Measurements from ENCODE around the gene MRPL33. TPM values are rescaled to one million over a fixed set of nuclear protein-coding genes. Genes with fewer than 3 reads are reported as not detected.
A peak's percentile ranks its signal among the peaks of the same experiment; 100 is the strongest.

MRPL33 gene
- total and polyA plus RNA-seq, 2 of the 13 experiments (the other 11 are each of a cell fraction or from before 2014, with no cell fraction given) = 69.7 to 218 TPM

GRCh38 chr2:27724905-27725701 is 46.4 kb upstream of the MRPL33 start (continued):
- TF ChIP-seq ZBTB8A (CRISPR knock-in tag; IDR thresholded peaks at IDR 0.05; ENCODE audit: borderline replicate concordance, low read depth) = no peak
- TF ChIP-seq REL (CRISPR knock-in tag; conservative IDR thresholded peaks at IDR 0.05) = no peak
- no peak for TF ChIP-seq PAF1 (CRISPR knock-in tag; IDR thresholded peaks at IDR 0.05)
- no peak for TF ChIP-seq SMC3 (IDR thresholded peaks at IDR 0.05; ENCODE audit: low read length)
- peak; percentile 85; the same call in 1 of the 2 replicates for TF ChIP-seq RXRB (CRISPR knock-in tag; IDR thresholded peaks at IDR 0.05; ENCODE audit: borderline replicate concordance)
- TF ChIP-seq ZNF274 (CRISPR knock-in tag; IDR thresholded peaks at IDR 0.05) = no peak
- TF ChIP-seq MAZ (IDR thresholded peaks at IDR 0.05; ENCODE audit: borderline replicate concordance, low read depth, low read length) = no peak
- no peak for TF ChIP-seq MAZ (CRISPR knock-in tag; IDR thresholded peaks at IDR 0.05; ENCODE audit: low read depth)
- TF ChIP-seq TFDP2 (CRISPR knock-in tag; IDR thresholded peaks at IDR 0.05) = no peak
- TF ChIP-seq ZNF34 (CRISPR knock-in tag; IDR thresholded peaks at IDR 0.05; ENCODE audit: borderline replicate concordance) = no peak
- TF ChIP-seq ZNF207 (IDR thresholded peaks at IDR 0.05; ENCODE audit: borderline replicate concordance) = no peak
- no peak for TF ChIP-seq SOX6 (IDR thresholded peaks at IDR 0.05)
- TF ChIP-seq SOX6 (CRISPR knock-in tag; IDR thresholded peaks at IDR 0.05) = peak; percentile 77
